ENCODE data around the gene ABO.
"Not testable (repeated sequence)": the region's sequence is repeated elsewhere in the genome, so short reads cannot be mapped to it uniquely, and the experiment has no call there.

Gene ABO

GRCh38 chr9:133224762-133225161, 50.2 kb downstream of the ABO start:
- DNase-seq (ENCODE audit: insufficient read length, low spot score) (no peak), FAIRE-seq (no peak)
- no peak for TF ChIP-seq POLR2A (IDR thresholded peaks at IDR 0.05; ENCODE audit: low read depth, low read length)

- FAIRE-seq; DNase-seq (ENCODE audit: insufficient read length, low spot score): not testable (repeated sequence)
Observed at GRCh38 chr9:133223159-133223756, 51.7 kb downstream of the ABO start.

GRCh38 chr9:133221994-133222393, 53.0 kb downstream of the ABO start:
- not testable (repeated sequence) for DNase-seq (ENCODE audit: insufficient read length, low spot score); FAIRE-seq

GRCh38 chr9:133221177-133221809, 53.7 kb downstream of the ABO start:
- DNase-seq (ENCODE audit: insufficient read length, low spot score) (no peak), FAIRE-seq (no peak)
- no peak for TF ChIP-seq POLR2A (IDR thresholded peaks at IDR 0.05; ENCODE audit: low read depth, low read length)

GRCh38 chr9:133218049-133218975, 56.7 kb downstream of the ABO start:
- not testable (repeated sequence) for FAIRE-seq; DNase-seq (ENCODE audit: insufficient read length, low spot score)

- DNase-seq (ENCODE audit: insufficient read length, low spot score); FAIRE-seq: not testable (repeated sequence)
Observed at GRCh38 chr9:133217333-133217988, 57.5 kb downstream of the ABO start.

GRCh38 chr9:133214276-133214675, 60.7 kb downstream of the ABO start:
- not testable (repeated sequence) for FAIRE-seq; DNase-seq (ENCODE audit: insufficient read length, low spot score)

GRCh38 chr9:133210609-133211008, 64.4 kb downstream of the ABO start:
- no peak for FAIRE-seq
- DNase-seq (ENCODE audit: insufficient read length, low spot score) = no peak
- TF ChIP-seq POLR2A (IDR thresholded peaks at IDR 0.05; ENCODE audit: low read depth, low read length) = no peak

GRCh38 chr9:133210202-133210532, 64.8 kb downstream of the ABO start:
- FAIRE-seq = no peak
- TF ChIP-seq POLR2A (IDR thresholded peaks at IDR 0.05; ENCODE audit: low read depth, low read length) = no peak
- DNase-seq (ENCODE audit: insufficient read length, low spot score) = no peak

- DNase-seq (ENCODE audit: insufficient read length, low spot score); FAIRE-seq: not testable (repeated sequence)
Observed at GRCh38 chr9:133209327-133210201, 65.4 kb downstream of the ABO start.

- DNase-seq (ENCODE audit: insufficient read length, low spot score); FAIRE-seq: not testable (repeated sequence)
Observed at GRCh38 chr9:133208880-133209300, 66.1 kb downstream of the ABO start, which contains the start of gene OBP2B. OBP2B (minus strand) TSS chr9:133209250; CDS start chr9:133209199, 51 bp downstream.

GRCh38 chr9:133208171-133208879, 66.7 kb downstream of the ABO start:
- FAIRE-seq = not testable (repeated sequence)

GRCh38 chr9:133207540-133208170, 67.3 kb downstream of the ABO start:
- no peak for FAIRE-seq
- no peak for DNase-seq (ENCODE audit: insufficient read length, low spot score)
- TF ChIP-seq POLR2A (IDR thresholded peaks at IDR 0.05; ENCODE audit: low read depth, low read length) = no peak

More at GRCh38 chr9:133208171-133208879, 66.7 kb downstream of the ABO start:
- not testable (repeated sequence) for DNase-seq (ENCODE audit: insufficient read length, low spot score)
